ENCODE results near the gene FAM3C. TPM values are rescaled to one million over a fixed set of nuclear protein-coding genes. Genes with fewer than 3 reads are reported as not detected.

FAM3C gene
- total and polyA plus RNA-seq, 2 experiments from 2014 or later, result 38.6 to 52.4 TPM

DNA sequence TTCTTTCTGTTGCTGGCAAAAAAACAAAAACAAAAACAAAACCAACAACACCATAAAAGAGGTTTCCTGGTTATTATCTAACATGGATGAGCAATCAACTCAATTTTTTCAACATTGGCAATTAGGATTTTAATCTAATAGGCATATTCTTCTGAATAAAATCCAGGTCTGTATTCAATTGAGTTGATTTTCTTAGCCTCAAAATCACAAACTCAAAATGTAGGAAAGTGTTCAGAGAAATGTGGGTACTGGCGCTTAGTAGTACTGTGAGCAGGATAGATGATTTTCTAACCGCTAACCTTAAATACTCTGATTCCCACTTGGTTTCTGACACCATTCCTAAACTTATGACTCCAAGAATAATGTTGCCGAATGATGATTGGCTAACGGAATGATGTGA is 61.7 kb downstream of the FAM3C start:
- in situ Hi-C loops (cut with MboI), result loop anchor here (25.0 kb wide), 1 partner anchor 347 kb away; the partner anchor contains the start of gene CPED1
- Histone ChIP-seq H3K4me2 (ENCODE audit: unreplicated experiment) (no peak overlapping the region), H3K27me3 (replicated peaks; ENCODE audit: insufficient read depth) (peaks cover 72% of the 10 kb centered on the region), H3K36me3 (ENCODE audit: low read depth) (no peaks in the 10 kb centered on the region), H4K20me1 (ENCODE audit: insufficient read depth) (no peaks in the 10 kb centered on the region), H3K4me3 (no peak overlapping the region), H2AFZ (no peak overlapping the region), H3K27ac (no peak overlapping the region), H3K9me2 (ENCODE audit: insufficient read depth) (no peaks in the 10 kb centered on the region), H3K9me3 (ENCODE audit: low read depth) (no peaks in the 10 kb centered on the region), H3K9ac (no peak overlapping the region), H3K79me2 (ENCODE audit: insufficient read depth) (no peaks in the 10 kb centered on the region), H3K4me1 (ENCODE audit: insufficient read depth) (peaks cover 11% of the 10 kb centered on the region), H3F3A (ENCODE audit: insufficient read depth) (peaks cover 19% of the 10 kb centered on the region; the same call in 1 of the 2 replicates)
- TF ChIP-seq EZH2 (IDR thresholded peaks at IDR 0.05; ENCODE audit: insufficient read depth, poor library complexity, severe bottlenecking) (peak; percentile 7), EZH2phosphoT487 (IDR thresholded peaks at IDR 0.05; ENCODE audit: insufficient read depth, low read depth) (no peak)
- DNase-seq, result no peak
- 61% methylated on average over 4 of the region's 4 CpGs for WGBS, 2 experiments (ENCODE audit: low coverage in 1 of 2, low lambda C conversion rate in 2 of 2, missing lambda C conversion rate in 2 of 2)

DNA sequence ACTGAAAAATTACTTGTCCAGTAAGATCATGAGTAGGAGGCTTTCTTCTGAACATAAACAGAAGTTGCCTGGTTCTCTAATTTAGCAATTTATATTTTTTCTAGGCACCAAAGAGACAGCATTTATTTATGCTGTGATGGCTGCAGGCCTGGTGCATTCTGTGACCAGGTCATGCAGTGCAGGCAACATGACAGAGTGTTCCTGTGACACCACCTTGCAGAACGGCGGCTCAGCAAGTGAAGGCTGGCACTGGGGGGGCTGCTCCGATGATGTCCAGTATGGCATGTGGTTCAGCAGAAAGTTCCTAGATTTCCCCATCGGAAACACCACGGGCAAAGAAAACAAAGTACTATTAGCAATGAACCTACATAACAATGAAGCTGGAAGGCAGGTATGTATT is 64.5 kb downstream of the FAM3C start:
- H3K79me2 ChIP-seq (ENCODE audit: insufficient read depth), result no peaks in the 10 kb centered on the region
- no peak overlapping the region for H3K4me3 ChIP-seq
- H3K4me1 ChIP-seq (ENCODE audit: insufficient read depth), result peaks cover 11% of the 10 kb centered on the region
- in situ Hi-C loops (cut with MboI), result loop anchor here (25.0 kb wide), 1 partner anchor 344 kb away; the partner anchor contains the start of gene CPED1
- no peaks in the 10 kb centered on the region for H3K36me3 ChIP-seq (ENCODE audit: low read depth)
- no peak overlapping the region for H3K27ac ChIP-seq
- H3K4me2 ChIP-seq (ENCODE audit: unreplicated experiment), result no peak overlapping the region
- H4K20me1 ChIP-seq (ENCODE audit: insufficient read depth), result no peaks in the 10 kb centered on the region
- no peak overlapping the region for H2AFZ ChIP-seq
- H3K9me2 ChIP-seq (ENCODE audit: insufficient read depth), result no peaks in the 10 kb centered on the region
- no peak overlapping the region for H3K9ac ChIP-seq
- no peak for DNase-seq
- no peak for TF ChIP-seq EZH2phosphoT487 (IDR thresholded peaks at IDR 0.05; ENCODE audit: insufficient read depth, low read depth)
- TF ChIP-seq EZH2 (IDR thresholded peaks at IDR 0.05; ENCODE audit: insufficient read depth, poor library complexity, severe bottlenecking), result no peak
- peaks cover 82% of the 10 kb centered on the region for H3K27me3 ChIP-seq (replicated peaks; ENCODE audit: insufficient read depth)
- no peaks in the 10 kb centered on the region for H3K9me3 ChIP-seq (ENCODE audit: low read depth)
- peaks cover 12% of the 10 kb centered on the region; the same call in 1 of the 2 replicates for H3F3A ChIP-seq (ENCODE audit: insufficient read depth)
- WGBS, 2 experiments (ENCODE audit: low coverage in 1 of 2, low lambda C conversion rate in 2 of 2, missing lambda C conversion rate in 2 of 2), result 41 to 42% methylated on average over 5 of the region's 5 CpGs

DNA sequence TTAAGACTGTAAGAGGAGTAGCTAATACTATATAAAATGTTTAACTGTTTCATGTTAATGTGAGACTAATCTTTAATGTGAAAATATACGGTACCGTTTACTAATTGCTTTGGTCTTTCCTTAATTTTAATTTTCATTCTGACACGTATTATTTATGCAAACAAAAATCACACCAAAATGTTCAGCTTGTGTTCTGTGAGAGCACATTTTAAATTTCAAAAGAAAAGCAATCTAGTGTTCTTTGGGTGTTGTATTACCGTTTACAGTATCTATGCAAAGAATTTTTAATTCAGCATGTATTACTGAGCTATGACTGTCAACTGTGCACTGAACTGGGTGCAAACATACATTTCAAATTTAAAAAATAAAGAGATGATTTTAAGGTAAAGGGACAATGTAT is 65.1 kb downstream of the FAM3C start:
- Histone ChIP-seq H3K9me2 (ENCODE audit: insufficient read depth) (no peaks in the 10 kb centered on the region), H3K9ac (no peak overlapping the region), H3K4me1 (ENCODE audit: insufficient read depth) (peaks cover 11% of the 10 kb centered on the region), H3K27me3 (replicated peaks; ENCODE audit: insufficient read depth) (peaks cover 78% of the 10 kb centered on the region), H3K4me3 (no peak overlapping the region), H3K79me2 (ENCODE audit: insufficient read depth) (no peaks in the 10 kb centered on the region), H3K4me2 (ENCODE audit: unreplicated experiment) (no peak overlapping the region), H4K20me1 (ENCODE audit: insufficient read depth) (no peaks in the 10 kb centered on the region), H3K27ac (no peak overlapping the region), H3K9me3 (ENCODE audit: low read depth) (no peaks in the 10 kb centered on the region), H3K36me3 (ENCODE audit: low read depth) (no peaks in the 10 kb centered on the region), H2AFZ (no peak overlapping the region), H3F3A (ENCODE audit: insufficient read depth) (0 out of 2 replicates have a peak, but pooled peaks cover 9% of the 10 kb centered on the region)
- 40 to 43% methylated on average over 4 of the region's 4 CpGs for WGBS, 2 experiments (ENCODE audit: low coverage in 1 of 2, low lambda C conversion rate in 2 of 2, missing lambda C conversion rate in 2 of 2)
- TF ChIP-seq EZH2 (IDR thresholded peaks at IDR 0.05; ENCODE audit: insufficient read depth, poor library complexity, severe bottlenecking) (no peak), EZH2phosphoT487 (IDR thresholded peaks at IDR 0.05; ENCODE audit: insufficient read depth, low read depth) (no peak)
- in situ Hi-C loops (cut with MboI), result loop anchor here (25.0 kb wide), 1 partner anchor 344 kb away; the partner anchor contains the start of gene CPED1
- no peak for DNase-seq

DNA sequence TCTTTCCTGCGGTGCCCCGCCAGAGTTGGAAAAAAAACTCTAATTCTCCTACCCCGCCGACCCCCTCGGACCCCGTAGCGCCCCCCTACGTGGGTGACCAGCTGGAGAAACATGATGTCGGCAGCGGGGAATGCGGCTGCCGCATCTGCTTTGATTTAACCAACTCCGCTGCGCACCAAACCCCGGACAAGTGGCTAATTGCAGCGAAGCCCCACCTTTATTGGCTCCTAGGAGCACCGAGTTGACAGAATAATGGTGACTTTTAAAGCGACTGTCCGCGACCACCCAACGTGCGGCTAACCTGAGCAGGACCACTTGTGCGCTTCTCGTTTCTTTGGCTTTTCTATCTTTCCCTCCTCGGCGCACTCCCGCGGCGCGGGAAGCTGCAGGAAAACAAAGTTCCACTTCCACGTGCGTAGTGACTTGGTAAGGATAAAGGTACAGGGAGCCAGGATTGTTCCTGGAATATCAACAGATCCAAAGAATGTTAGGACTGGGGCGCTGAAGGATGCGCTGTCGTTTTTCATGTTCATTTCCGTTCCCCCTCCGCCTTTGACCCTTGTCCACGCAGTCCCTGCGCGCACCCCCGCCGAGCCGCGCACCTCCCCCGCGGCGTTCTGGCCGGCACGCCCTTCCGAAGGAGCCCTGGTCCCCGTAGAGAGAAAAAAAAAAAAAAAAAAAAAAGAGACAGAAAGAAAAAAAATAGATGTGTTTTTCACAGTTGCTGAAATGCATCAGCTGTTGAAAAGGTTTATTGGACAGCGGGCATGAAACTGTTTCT is 65.9 kb downstream of the FAM3C start:
- Histone ChIP-seq H2AFZ (0 out of 2 replicates have a peak overlapping the region, but pooled peaks have one; percentile 22), H3K79me2 (ENCODE audit: insufficient read depth) (no peaks in the 10 kb centered on the region), H3K36me3 (ENCODE audit: low read depth) (no peaks in the 10 kb centered on the region), H3K4me3 (peak overlapping the region; percentile 53), H3K9ac (no peak overlapping the region), H4K20me1 (ENCODE audit: insufficient read depth) (no peaks in the 10 kb centered on the region), H3K4me2 (ENCODE audit: unreplicated experiment) (peak overlapping the region; percentile 46), H3K4me1 (ENCODE audit: insufficient read depth) (peaks cover 6% of the 10 kb centered on the region; the same call in 1 of the 2 replicates), H3K27ac (no peak overlapping the region), H3K27me3 (replicated peaks; ENCODE audit: insufficient read depth) (peaks cover 72% of the 10 kb centered on the region), H3K9me3 (ENCODE audit: low read depth) (no peaks in the 10 kb centered on the region), H3F3A (ENCODE audit: insufficient read depth) (0 out of 2 replicates have a peak, but pooled peaks cover 4% of the 10 kb centered on the region), H3K9me2 (ENCODE audit: insufficient read depth) (no peaks in the 10 kb centered on the region)
- peak; percentile 36 for DNase-seq
- WGBS, 2 experiments (ENCODE audit: low coverage in 1 of 2, low lambda C conversion rate in 2 of 2, missing lambda C conversion rate in 2 of 2), result 3% methylated on average over 45 to 52 of the region's 52 CpGs
- in situ Hi-C loops (cut with MboI), result loop anchor here (25.0 kb wide), 1 partner anchor 343 kb away; the partner anchor contains the start of gene CPED1
- TF ChIP-seq EZH2phosphoT487 (IDR thresholded peaks at IDR 0.05; ENCODE audit: insufficient read depth, low read depth) (peak; percentile 22; the same call in 1 of the 2 replicates), EZH2 (IDR thresholded peaks at IDR 0.05; ENCODE audit: insufficient read depth, poor library complexity, severe bottlenecking) (peak; percentile 97)
